GM23338 (cell line): ENCODE results near the gene CNTNAP2. TPM values are rescaled to one million over a fixed set of nuclear protein-coding genes. Genes with fewer than 3 reads are reported as not detected.

Source experiments
- ATAC-seq: fragments of 200-7000 bp; cut with Tn5 transposase; 3 replicates; pipeline ENCODE4 v1.9.1; 2020
- DNase-seq: peaks from one replicate; pipeline ENCODE4 v3.0.0-alpha.2; 2015; ENCODE audit warnings: low spot score
- H2AFZ ChIP-seq: fragments of 200-600 bp; sonication (generic); 2 replicates; pipeline ENCODE4 v1.8.0; 2016; ENCODE audit warnings: antibody characterized with exemption, mild to moderate bottlenecking, moderate library complexity
- H3F3A ChIP-seq: fragments of 200-600 bp; sonication (generic); replicated peaks from 2 replicates; pipeline ENCODE4 v1.8.0; 2017; ENCODE audit warnings: antibody characterized with exemption, mixed run types, low read depth
- H3K27ac ChIP-seq: fragments of 200-600 bp; sonication (generic); 2 replicates; pipeline ENCODE4 v1.6.1; 2016; ENCODE audit warnings: low read depth
- H3K27me3 ChIP-seq: fragments of 200-600 bp; sonication (generic); 2 replicates; pipeline ENCODE4 v1.8.0; 2016; ENCODE audit warnings: mild to moderate bottlenecking, mixed run types, moderate library complexity; ENCODE audit not compliant: insufficient read depth
- H3K36me3 ChIP-seq: fragments of 200-600 bp; sonication (generic); 2 replicates; pipeline ENCODE4 v1.8.0; 2016; ENCODE audit warnings: mild to moderate bottlenecking; ENCODE audit not compliant: insufficient read depth
- H3K4me1 ChIP-seq: fragments of 200-600 bp; sonication (generic); 2 replicates; pipeline ENCODE4 v1.8.0; 2016; ENCODE audit warnings: mild to moderate bottlenecking, moderate library complexity; ENCODE audit not compliant: insufficient read depth
- H3K4me2 ChIP-seq: fragments of 200-600 bp; sonication (generic); 2 replicates; pipeline ENCODE4 v1.7.1; 2017; ENCODE audit warnings: mixed run types
- H3K4me3 ChIP-seq: fragments of 200-600 bp; sonication (generic); 2 replicates; pipeline ENCODE4 v1.6.1; 2016; ENCODE audit warnings: mixed run types
- H3K79me2 ChIP-seq: fragments of 200-600 bp; sonication (generic); replicated peaks from 2 replicates; pipeline ENCODE4 v1.8.0; 2017; ENCODE audit warnings: mild to moderate bottlenecking; ENCODE audit not compliant: insufficient read depth
- H3K9me2 ChIP-seq: fragments of 200-600 bp; sonication (generic); 2 replicates; pipeline ENCODE4 v1.8.0; 2017; ENCODE audit not compliant: insufficient read depth
- H4K20me1 ChIP-seq: fragments of 200-600 bp; sonication (generic); replicated peaks from 2 replicates; pipeline ENCODE4 v1.8.0; 2017; ENCODE audit warnings: mild to moderate bottlenecking; ENCODE audit not compliant: insufficient read depth
- H3K27ac Mint-ChIP-seq: 2 replicates; pipeline ENCODE4 v1.8.0; 2020; ENCODE audit warnings: inconsistent platforms, mild to moderate bottlenecking, moderate library complexity, mixed read lengths
- H3K27me3 Mint-ChIP-seq: 3 replicates; pipeline ENCODE4 v1.8.0; 2022; ENCODE audit warnings: low read depth, mild to moderate bottlenecking, moderate library complexity, mixed read lengths, inconsistent platforms; ENCODE audit not compliant: insufficient read depth, poor library complexity
- H3K36me3 Mint-ChIP-seq: 3 replicates; pipeline ENCODE4 v1.8.0; 2021; ENCODE audit warnings: low read depth, mild to moderate bottlenecking, inconsistent platforms, moderate library complexity, mixed read lengths
- H3K4me1 Mint-ChIP-seq: 3 replicates; pipeline ENCODE4 v1.8.0; 2020; ENCODE audit warnings: mild to moderate bottlenecking, inconsistent platforms, mixed read lengths
- H3K4me3 Mint-ChIP-seq: 3 replicates; pipeline ENCODE4 v1.8.0; 2021; ENCODE audit warnings: moderate library complexity, mild to moderate bottlenecking, inconsistent platforms, mixed read lengths
- H3K9me3 Mint-ChIP-seq: 3 replicates; pipeline ENCODE4 v1.8.0; 2020; ENCODE audit warnings: moderate library complexity, mild to moderate bottlenecking, inconsistent platforms, mixed read lengths
- CREB1 ChIP-seq: fragments of 250-450 bp; sonication (Bioruptor Pico); IDR thresholded peaks from 2 replicates; pipeline ENCODE4 v1.5.0; 2020; ENCODE audit warnings: low read depth, mild to moderate bottlenecking, moderate library complexity
- NANOG ChIP-seq: IDR thresholded peaks from 2 replicates; pipeline ENCODE4 v1.6.1; 2016; ENCODE audit warnings: antibody characterized with exemption, borderline replicate concordance
- POLR2AphosphoS5 ChIP-seq: IDR thresholded peaks from 2 replicates; pipeline ENCODE4 v1.6.1; 2016; ENCODE audit warnings: antibody characterized with exemption, low read depth
- STAT1 ChIP-seq: IDR thresholded peaks from one replicate; pipeline ENCODE4 v1.6.1; 2016; ENCODE audit warnings: antibody characterized with exemption; ENCODE audit not compliant: unreplicated experiment
- ZNF114 ChIP-seq: fragments of 250-450 bp; sonication (Bioruptor Pico); IDR thresholded peaks from 2 replicates; pipeline ENCODE4 v1.5.0; 2020; ENCODE audit warnings: mild to moderate bottlenecking, moderate library complexity
- ZNF331 ChIP-seq: fragments of 250-450 bp; sonication (Bioruptor Pico); IDR thresholded peaks from 2 replicates; pipeline ENCODE4 v1.5.0; 2020; ENCODE audit warnings: low read depth, mild to moderate bottlenecking, moderate library complexity
- polyA plus RNA-seq: library from polyadenylated mRNA; unstranded; fragments of >200 nt; fragmentation: Nextera tagmentation; extraction: Ambion mirVana; gene quantifications from 2 replicates; pipeline ENCODE4 v1.2.1, GENCODE V29; 2016
- total RNA-seq: library from RNA; depleted of rRNA; stranded (reverse); fragments of >200 nt; shearing (Covaris generic); gene quantifications from 2 replicates; pipeline ENCODE4 v1.2.3, GENCODE V29; 2014
- TF ChIP-seq, protein P1 (sequence below): fragments of 250-450 bp; sonication (Bioruptor Pico); IDR thresholded peaks from 2 replicates; pipeline ENCODE4 v1.5.0; 2020; ENCODE audit warnings: mild to moderate bottlenecking, moderate library complexity
- TF ChIP-seq, protein P2 (sequence below), 2 experiments: fragments of 200-600 bp in 1 of 2; sonication (generic) in 1 of 2; conservative IDR thresholded peaks; 2 replicates each; pipeline versions ENCODE4 v1.5.1 to v1.6.1; 2016 to 2017; ENCODE audit warnings: antibody characterized with exemption in 2 of 2, low read depth in 2 of 2, mild to moderate bottlenecking in 2 of 2, moderate library complexity in 1 of 2
- TF ChIP-seq, protein P3 (sequence below): IDR thresholded peaks from 2 replicates; pipeline ENCODE4 v1.6.1; 2016; ENCODE audit warnings: antibody characterized with exemption
- TF ChIP-seq, protein P4 (sequence below): IDR thresholded peaks from one replicate; pipeline ENCODE4 v1.6.1; 2018; ENCODE audit warnings: antibody characterized with exemption; ENCODE audit not compliant: unreplicated experiment

The CNTNAP2 gene
- total and polyA plus RNA-seq, 2 experiments from 2014 or later, result 38.2 to 61.3 TPM

DNA sequence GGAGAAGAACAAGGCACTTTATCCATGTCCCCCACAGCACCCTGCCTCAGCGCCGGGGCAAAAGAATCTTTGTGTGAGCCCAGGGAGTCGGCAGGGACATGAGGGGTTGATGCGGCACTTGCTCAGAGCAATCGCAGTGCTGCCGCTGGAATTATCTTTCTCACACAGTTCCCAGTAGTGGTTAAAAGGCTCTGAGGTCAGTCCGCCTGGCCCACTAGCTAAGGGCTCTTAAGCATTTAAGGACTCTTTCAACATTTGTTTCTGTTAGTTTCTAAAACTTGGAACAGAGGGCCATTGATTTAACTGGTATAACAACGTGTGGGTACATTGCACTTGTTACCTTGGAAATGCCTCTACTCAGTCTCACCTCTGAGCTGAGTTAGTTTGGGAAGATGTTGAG lies 2266.0 kb downstream of the CNTNAP2 start:
- no peaks in the 10 kb centered on the region for H4K20me1 ChIP-seq
- H3K4me3 Mint-ChIP-seq, result no peak overlapping the region
- TF ChIP-seq, protein P1, sequence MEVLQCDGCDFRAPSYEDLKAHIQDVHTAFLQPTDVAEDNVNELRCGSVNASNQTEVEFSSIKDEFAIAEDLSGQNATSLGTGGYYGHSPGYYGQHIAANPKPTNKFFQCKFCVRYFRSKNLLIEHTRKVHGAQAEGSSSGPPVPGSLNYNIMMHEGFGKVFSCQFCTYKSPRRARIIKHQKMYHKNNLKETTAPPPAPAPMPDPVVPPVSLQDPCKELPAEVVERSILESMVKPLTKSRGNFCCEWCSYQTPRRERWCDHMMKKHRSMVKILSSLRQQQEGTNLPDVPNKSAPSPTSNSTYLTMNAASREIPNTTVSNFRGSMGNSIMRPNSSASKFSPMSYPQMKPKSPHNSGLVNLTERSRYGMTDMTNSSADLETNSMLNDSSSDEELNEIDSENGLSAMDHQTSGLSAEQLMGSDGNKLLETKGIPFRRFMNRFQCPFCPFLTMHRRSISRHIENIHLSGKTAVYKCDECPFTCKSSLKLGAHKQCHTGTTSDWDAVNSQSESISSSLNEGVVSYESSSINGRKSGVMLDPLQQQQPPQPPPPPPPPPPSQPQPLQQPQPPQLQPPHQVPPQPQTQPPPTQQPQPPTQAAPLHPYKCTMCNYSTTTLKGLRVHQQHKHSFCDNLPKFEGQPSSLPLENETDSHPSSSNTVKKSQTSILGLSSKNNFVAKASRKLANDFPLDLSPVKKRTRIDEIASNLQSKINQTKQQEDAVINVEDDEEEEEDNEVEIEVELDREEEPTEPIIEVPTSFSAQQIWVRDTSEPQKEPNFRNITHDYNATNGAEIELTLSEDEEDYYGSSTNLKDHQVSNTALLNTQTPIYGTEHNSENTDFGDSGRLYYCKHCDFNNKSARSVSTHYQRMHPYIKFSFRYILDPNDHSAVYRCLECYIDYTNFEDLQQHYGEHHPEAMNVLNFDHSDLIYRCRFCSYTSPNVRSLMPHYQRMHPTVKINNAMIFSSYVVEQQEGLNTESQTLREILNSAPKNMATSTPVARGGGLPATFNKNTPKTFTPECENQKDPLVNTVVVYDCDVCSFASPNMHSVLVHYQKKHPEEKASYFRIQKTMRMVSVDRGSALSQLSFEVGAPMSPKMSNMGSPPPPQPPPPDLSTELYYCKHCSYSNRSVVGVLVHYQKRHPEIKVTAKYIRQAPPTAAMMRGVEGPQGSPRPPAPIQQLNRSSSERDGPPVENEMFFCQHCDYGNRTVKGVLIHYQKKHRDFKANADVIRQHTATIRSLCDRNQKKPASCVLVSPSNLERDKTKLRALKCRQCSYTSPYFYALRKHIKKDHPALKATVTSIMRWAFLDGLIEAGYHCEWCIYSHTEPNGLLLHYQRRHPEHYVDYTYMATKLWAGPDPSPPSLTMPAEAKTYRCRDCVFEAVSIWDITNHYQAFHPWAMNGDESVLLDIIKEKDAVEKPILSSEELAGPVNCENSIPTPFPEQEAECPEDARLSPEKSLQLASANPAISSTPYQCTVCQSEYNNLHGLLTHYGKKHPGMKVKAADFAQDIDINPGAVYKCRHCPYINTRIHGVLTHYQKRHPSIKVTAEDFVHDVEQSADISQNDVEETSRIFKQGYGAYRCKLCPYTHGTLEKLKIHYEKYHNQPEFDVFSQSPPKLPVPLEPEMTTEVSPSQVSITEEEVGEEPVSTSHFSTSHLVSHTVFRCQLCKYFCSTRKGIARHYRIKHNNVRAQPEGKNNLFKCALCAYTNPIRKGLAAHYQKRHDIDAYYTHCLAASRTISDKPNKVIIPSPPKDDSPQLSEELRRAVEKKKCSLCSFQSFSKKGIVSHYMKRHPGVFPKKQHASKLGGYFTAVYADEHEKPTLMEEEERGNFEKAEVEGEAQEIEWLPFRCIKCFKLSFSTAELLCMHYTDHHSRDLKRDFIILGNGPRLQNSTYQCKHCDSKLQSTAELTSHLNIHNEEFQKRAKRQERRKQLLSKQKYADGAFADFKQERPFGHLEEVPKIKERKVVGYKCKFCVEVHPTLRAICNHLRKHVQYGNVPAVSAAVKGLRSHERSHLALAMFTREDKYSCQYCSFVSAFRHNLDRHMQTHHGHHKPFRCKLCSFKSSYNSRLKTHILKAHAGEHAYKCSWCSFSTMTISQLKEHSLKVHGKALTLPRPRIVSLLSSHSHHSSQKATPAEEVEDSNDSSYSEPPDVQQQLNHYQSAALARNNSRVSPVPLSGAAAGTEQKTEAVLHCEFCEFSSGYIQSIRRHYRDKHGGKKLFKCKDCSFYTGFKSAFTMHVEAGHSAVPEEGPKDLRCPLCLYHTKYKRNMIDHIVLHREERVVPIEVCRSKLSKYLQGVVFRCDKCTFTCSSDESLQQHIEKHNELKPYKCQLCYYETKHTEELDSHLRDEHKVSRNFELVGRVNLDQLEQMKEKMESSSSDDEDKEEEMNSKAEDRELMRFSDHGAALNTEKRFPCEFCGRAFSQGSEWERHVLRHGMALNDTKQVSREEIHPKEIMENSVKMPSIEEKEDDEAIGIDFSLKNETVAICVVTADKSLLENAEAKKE, result no peak
- TF ChIP-seq, protein P2, sequence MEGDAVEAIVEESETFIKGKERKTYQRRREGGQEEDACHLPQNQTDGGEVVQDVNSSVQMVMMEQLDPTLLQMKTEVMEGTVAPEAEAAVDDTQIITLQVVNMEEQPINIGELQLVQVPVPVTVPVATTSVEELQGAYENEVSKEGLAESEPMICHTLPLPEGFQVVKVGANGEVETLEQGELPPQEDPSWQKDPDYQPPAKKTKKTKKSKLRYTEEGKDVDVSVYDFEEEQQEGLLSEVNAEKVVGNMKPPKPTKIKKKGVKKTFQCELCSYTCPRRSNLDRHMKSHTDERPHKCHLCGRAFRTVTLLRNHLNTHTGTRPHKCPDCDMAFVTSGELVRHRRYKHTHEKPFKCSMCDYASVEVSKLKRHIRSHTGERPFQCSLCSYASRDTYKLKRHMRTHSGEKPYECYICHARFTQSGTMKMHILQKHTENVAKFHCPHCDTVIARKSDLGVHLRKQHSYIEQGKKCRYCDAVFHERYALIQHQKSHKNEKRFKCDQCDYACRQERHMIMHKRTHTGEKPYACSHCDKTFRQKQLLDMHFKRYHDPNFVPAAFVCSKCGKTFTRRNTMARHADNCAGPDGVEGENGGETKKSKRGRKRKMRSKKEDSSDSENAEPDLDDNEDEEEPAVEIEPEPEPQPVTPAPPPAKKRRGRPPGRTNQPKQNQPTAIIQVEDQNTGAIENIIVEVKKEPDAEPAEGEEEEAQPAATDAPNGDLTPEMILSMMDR (conservative IDR thresholded peaks at IDR 0.05; ENCODE audit: low read depth in 2 of 2), result no peak
- no peak for TF ChIP-seq NANOG
- TF ChIP-seq, protein P3, sequence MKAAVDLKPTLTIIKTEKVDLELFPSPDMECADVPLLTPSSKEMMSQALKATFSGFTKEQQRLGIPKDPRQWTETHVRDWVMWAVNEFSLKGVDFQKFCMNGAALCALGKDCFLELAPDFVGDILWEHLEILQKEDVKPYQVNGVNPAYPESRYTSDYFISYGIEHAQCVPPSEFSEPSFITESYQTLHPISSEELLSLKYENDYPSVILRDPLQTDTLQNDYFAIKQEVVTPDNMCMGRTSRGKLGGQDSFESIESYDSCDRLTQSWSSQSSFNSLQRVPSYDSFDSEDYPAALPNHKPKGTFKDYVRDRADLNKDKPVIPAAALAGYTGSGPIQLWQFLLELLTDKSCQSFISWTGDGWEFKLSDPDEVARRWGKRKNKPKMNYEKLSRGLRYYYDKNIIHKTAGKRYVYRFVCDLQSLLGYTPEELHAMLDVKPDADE, result no peak
- TF ChIP-seq CREB1 (CRISPR knock-in tag), result no peak
- TF ChIP-seq STAT1, result no peak
- no peak for TF ChIP-seq POLR2AphosphoS5
- no peak for TF ChIP-seq ZNF114 (CRISPR knock-in tag)
- TF ChIP-seq, protein P4, sequence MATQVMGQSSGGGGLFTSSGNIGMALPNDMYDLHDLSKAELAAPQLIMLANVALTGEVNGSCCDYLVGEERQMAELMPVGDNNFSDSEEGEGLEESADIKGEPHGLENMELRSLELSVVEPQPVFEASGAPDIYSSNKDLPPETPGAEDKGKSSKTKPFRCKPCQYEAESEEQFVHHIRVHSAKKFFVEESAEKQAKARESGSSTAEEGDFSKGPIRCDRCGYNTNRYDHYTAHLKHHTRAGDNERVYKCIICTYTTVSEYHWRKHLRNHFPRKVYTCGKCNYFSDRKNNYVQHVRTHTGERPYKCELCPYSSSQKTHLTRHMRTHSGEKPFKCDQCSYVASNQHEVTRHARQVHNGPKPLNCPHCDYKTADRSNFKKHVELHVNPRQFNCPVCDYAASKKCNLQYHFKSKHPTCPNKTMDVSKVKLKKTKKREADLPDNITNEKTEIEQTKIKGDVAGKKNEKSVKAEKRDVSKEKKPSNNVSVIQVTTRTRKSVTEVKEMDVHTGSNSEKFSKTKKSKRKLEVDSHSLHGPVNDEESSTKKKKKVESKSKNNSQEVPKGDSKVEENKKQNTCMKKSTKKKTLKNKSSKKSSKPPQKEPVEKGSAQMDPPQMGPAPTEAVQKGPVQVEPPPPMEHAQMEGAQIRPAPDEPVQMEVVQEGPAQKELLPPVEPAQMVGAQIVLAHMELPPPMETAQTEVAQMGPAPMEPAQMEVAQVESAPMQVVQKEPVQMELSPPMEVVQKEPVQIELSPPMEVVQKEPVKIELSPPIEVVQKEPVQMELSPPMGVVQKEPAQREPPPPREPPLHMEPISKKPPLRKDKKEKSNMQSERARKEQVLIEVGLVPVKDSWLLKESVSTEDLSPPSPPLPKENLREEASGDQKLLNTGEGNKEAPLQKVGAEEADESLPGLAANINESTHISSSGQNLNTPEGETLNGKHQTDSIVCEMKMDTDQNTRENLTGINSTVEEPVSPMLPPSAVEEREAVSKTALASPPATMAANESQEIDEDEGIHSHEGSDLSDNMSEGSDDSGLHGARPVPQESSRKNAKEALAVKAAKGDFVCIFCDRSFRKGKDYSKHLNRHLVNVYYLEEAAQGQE, result no peak
- no peak for TF ChIP-seq ZNF331 (CRISPR knock-in tag)
- H3K9me3 Mint-ChIP-seq, result peaks cover 9% of the 10 kb centered on the region
- ATAC-seq (no peak), DNase-seq (peak; percentile 4)
- no peaks in the 10 kb centered on the region for H3K79me2 ChIP-seq
- no peak overlapping the region for H3K4me3 ChIP-seq
- no peak overlapping the region for H3K4me2 ChIP-seq
- H3K27ac Mint-ChIP-seq, result no peak overlapping the region
- H3K36me3 ChIP-seq, result no peaks in the 10 kb centered on the region; the same call in 1 of the 2 replicates
- H3K27me3 ChIP-seq, result no peaks in the 10 kb centered on the region
- no peak overlapping the region; the same call in 1 of the 2 replicates for H3K27ac ChIP-seq
- H3K36me3 Mint-ChIP-seq, result peaks cover 51% of the 10 kb centered on the region
- peaks cover 3% of the 10 kb centered on the region for H3K27me3 Mint-ChIP-seq
- H3K9me2 ChIP-seq, result 0 out of 2 replicates have a peak, but pooled peaks cover 3% of the 10 kb centered on the region
- H3K4me1 ChIP-seq, result peaks cover 25% of the 10 kb centered on the region
- peaks cover 30% of the 10 kb centered on the region for H3K4me1 Mint-ChIP-seq
- no peak overlapping the region for H2AFZ ChIP-seq
- H3F3A ChIP-seq, result no peaks in the 10 kb centered on the region; the same call in 1 of the 2 replicates
